ENCODE results near the gene DGKQ.

DNA sequence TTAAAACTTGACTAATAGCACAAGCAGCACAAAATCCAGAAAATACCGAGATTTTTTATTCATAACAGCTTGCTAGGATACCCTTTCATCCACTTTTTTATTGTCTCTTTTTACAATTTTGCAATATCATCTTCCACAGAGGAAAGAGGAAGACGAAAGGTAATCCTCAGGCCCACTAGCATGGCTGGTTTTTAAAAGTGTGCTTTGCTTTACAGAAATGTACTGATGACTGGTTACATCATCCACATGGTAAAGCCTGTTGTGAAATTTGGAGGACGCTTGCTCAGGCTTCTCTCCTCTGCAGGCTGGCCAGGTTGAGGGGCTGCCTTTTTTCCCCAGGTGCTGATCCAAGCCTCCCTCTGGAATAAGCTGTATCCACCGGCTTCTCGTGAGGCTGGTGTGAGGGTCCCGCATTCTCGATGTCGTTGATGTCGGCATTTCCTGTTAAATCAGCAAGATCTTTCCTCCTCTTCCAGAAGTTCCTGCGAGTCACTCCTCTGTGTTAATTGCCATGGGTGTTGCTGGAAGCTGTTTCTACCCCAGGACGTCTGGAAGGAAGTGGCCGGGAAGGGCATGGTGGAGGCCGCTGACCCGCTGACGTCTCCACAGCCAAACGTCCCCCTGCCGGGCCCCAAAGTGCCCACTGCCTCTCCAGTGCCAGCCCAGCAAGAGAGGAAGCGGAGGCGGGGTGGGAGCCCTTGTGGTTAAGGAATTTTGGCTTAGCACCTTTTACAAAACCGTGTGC, 5.8 kb upstream of the DGKQ start:
- TF ChIP-seq POLR2A (IDR thresholded peaks at IDR 0.05) = no peak
- TF ChIP-seq, protein P1, sequence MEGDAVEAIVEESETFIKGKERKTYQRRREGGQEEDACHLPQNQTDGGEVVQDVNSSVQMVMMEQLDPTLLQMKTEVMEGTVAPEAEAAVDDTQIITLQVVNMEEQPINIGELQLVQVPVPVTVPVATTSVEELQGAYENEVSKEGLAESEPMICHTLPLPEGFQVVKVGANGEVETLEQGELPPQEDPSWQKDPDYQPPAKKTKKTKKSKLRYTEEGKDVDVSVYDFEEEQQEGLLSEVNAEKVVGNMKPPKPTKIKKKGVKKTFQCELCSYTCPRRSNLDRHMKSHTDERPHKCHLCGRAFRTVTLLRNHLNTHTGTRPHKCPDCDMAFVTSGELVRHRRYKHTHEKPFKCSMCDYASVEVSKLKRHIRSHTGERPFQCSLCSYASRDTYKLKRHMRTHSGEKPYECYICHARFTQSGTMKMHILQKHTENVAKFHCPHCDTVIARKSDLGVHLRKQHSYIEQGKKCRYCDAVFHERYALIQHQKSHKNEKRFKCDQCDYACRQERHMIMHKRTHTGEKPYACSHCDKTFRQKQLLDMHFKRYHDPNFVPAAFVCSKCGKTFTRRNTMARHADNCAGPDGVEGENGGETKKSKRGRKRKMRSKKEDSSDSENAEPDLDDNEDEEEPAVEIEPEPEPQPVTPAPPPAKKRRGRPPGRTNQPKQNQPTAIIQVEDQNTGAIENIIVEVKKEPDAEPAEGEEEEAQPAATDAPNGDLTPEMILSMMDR (IDR thresholded peaks at IDR 0.05 in 4 of 5, conservative IDR thresholded peaks at IDR 0.05 in 1 of 5) = no peak

Measured in gastrocnemius medialis (tissue), 4 donors.